ENCODE data around the gene CSGALNACT2.

DNA sequence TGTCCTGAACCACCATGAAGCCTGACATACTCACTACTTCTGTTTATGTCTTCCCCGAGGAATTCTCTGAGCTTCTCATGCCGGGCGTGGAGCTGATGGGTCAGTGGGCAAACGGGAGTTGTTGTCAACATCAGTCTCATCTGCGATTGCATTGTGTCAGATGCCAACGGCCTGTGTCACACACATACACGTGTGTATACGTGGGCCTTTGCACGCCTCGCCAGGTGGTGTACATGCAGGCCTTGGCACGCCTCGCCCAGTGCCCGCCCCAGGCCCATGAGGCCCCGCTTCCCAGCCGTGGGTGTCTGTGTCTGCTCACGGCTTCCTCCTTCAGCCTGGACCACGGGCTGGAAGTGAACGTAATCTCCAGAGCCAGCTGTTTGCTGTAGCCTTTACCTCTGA, 7.5 kb upstream of the CSGALNACT2 start:
- TF ChIP-seq POLR2A (IDR thresholded peaks at IDR 0.05; ENCODE audit: low read length), result no peak
- TF ChIP-seq GATA1 (IDR thresholded peaks at IDR 0.05; ENCODE audit: low read depth, low read length), result no peak

Data from erythroblast (primary cell).